GM18502 (cell line): ENCODE data around the gene NOP9.

Experiments
- ATAC-seq: cut with Tn5 transposase; IDR thresholded peaks from one replicate; pipeline ENCODE4 v1.9.1; 2021; ENCODE audit warnings: mild to moderate bottlenecking; ENCODE audit not compliant: unreplicated experiment, poor library complexity

NOP9 gene, protein sequence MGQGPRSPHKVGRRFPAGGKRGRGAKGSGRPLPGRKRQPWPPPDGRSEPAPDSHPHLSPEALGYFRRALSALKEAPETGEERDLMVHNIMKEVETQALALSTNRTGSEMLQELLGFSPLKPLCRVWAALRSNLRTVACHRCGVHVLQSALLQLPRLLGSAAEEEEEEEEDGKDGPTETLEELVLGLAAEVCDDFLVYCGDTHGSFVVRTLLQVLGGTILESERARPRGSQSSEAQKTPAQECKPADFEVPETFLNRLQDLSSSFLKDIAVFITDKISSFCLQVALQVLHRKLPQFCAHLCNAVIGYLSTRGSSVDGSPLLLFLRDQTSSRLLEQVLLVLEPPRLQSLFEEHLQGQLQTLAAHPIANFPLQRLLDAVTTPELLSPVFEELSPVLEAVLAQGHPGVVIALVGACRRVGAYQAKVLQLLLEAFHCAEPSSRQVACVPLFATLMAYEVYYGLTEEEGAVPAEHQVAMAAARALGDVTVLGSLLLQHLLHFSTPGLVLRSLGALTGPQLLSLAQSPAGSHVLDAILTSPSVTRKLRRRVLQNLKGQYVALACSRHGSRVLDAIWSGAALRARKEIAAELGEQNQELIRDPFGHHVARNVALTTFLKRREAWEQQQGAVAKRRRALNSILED

DNA sequence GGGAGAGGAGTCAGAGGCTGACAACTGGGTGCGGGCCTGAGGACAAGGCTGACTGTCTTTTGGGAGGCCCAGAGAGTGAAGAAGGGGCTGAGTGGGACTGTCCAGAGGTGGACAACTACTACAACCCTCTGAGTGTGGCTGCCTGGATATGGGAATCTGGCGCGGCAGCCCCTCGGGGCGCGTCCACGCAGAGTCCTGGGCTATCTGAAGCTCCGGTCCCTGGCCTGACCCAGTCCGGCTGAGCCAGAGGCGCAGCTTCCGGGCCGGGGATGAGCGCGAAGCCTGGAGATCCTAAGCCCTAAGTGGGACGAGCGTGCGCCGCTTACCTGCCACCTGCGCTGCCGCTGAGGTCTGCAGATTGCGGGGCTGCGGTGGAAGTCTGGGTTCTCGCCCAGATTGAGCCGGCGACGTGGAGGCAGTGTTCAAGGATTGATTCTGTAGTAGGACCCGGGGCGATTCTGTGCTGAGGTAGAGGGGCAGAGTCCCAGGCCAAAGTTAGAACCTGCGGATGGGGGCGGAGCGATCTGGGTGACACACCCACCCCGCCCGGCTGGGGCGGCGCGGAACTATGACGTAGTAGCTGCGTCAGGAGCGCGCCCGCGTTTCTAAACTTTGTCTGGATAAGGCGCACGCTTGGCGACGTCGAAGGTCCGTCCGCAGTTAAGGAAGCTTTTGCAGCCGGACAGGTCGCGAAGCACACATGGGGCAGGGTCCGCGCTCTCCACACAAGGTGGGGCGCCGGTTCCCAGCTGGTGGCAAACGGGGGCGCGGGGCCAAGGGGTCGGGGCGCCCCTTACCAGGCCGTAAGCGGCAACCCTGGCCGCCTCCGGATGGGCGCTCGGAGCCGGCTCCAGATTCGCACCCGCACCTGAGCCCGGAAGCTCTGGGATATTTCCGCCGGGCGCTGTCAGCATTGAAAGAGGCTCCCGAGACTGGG is at the start of gene NOP9, which contains the start of gene DHRS1:
Gene NOP9 (plus strand): TSS at position 596 of the 937 bp plus-strand sequence. CDS start 105 bp downstream, at position 701.
Gene DHRS1 (minus strand): TSS at position 526 of the 937 bp plus-strand sequence. CDS start 674 bp downstream, outside the sequence.
- peak; percentile 61 for ATAC-seq

DNA sequence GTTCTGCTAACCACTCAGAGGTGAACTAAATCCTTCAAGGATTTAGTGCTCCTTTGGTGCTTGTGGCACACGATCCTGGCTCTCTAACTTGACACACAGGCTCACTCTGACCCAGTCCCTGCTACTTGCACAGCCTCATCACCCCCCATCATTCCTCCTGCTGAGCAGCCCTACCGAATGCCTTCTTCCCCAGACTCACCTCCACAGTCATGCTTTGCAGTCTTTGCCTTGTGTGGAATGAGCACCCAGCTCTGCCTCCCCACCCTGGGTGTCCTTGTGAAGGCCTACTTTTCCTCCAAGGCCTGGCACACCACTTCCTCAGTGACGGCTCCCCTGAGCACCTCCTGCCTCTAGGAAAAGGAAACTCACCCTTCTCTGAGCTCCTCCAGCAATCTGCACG is 49.3 kb upstream of the NOP9 start:
- no peak for ATAC-seq

DNA sequence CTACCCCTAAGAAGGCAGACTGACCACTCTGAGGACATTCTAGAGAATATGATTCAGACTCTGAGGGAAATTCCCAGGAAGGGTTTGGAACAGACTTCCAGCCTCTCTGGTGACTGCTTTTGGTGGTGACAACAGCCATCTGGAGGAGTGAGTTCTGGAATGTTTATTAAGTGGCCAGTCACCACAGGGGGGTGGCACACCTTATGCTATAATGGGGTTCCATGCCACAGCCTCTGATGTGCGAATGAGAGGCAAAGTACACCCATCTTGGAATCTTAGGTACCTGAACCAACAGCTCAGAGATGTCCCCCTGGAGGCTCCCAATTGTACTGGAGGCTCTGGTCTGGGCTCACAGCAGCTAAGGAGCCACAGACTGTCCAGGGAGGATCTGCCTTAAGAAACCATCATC is 47.8 kb upstream of the NOP9 start:
- no peak for ATAC-seq

DNA sequence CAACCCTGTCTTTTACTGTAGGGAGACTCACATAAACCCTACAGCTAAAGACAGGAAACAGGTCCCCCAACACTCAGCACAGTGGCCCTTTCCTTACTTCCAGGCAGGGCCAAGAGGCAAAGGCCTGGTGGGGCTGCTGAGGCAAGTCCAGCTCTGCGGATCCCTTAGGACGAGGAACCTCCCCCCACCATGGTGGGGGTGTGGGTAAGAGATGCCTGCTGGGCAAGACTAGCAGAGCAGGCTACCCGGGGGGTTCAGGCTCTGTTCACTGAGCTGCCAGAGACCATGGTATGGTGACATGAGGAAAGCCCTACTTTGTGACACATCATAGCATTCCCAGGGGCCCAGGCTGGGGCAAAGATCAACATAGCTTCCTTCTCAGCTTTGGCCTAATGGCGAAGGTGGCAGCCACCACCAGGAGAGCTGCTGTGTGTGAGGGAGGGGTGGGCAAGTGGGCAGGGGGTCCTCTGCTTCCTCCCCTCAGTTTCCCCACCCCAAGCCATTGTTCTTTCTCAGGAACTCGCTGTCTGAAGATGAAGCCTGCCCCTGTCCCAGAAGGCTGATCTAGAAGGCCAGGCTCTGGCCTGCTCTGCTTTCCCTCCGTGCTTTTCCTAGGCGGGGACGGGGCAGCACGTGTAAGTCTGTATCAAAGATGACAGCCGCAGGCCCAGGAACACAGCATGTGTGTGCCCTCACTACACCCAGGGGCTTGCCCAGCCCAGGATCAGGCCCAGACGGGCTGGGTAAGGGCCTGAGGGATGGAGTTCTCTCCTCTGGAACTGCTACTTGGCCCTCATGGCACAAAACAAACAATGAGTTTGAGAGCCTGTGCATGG is 47.1 kb upstream of the NOP9 start:
- no peak for ATAC-seq

DNA sequence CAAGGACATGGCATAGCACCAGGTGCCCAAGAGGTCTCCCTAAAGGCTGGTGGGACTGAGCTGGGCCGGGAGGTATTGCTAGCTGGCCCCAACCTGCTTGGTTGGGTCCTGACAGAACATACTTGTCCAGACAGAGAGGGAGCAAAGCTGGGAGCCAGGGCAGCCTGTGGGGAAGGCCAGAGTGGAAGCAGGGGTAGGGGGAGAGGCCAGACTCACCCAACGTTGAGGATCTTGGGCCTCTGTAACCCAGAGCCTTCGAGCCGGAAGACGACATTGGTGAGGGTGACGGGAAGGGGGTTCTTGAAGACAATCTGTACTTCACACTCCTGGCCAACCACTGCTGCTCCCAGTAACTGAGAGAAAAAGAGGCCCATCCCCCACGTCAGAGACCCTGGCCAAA is 45.7 kb upstream of the NOP9 start:
- no peak for ATAC-seq

DNA sequence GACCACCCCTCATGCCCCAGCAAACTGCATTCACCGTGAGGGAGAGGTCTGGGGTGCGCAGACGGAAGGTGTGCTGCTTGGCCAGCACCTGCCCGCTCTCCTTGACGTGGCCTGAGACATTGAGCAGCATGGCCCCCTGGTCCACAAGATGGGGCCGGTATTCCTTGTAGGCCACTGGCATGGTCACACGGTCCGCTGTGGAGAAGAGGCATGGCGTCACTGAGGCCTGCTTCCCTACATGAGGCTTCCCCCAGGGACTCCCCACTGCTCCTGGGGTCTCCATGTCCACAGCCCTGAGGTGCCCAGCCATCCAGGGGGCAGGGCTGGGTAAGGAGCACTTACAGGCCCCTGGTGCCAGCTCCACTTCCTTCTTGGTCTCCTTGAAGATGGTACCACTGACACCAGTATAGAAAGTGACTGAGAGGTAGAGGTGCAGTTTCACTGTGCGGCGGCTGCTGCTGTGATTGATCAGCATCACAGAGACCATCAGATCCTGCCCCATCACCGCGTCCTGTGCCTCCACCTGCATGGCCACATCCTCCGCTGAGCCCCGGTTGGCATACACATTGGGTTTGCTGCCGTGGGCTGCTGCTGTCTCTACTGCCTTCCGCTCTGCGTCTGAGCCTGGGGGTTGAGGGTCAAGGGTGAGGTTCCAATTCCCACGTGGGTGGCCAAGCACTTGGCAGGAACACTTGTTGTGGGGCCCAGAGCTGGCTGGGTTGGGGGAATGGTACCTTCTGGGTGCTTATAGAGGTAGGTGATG is 44.8 kb upstream of the NOP9 start:
- ATAC-seq = no peak

DNA sequence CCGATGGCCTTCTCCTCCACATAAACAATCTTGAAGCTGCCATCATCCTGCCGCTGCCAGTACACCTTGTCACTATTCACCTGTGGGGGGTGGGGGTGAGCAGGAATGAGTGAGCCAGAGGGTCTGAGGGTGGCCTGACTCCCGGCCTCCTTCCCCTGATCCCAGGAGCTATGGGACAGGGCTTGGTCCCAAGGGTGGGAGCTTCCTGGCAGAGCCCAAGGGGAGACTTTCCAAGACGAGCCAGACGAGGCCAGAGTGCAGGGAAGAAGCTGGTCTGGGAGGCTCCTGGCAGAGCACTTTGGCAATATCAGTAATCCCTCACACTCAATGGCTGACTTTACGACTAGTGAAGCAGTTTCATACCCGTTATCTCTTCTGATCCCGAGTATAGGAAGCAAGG is 44.2 kb upstream of the NOP9 start:
- no peak for ATAC-seq

DNA sequence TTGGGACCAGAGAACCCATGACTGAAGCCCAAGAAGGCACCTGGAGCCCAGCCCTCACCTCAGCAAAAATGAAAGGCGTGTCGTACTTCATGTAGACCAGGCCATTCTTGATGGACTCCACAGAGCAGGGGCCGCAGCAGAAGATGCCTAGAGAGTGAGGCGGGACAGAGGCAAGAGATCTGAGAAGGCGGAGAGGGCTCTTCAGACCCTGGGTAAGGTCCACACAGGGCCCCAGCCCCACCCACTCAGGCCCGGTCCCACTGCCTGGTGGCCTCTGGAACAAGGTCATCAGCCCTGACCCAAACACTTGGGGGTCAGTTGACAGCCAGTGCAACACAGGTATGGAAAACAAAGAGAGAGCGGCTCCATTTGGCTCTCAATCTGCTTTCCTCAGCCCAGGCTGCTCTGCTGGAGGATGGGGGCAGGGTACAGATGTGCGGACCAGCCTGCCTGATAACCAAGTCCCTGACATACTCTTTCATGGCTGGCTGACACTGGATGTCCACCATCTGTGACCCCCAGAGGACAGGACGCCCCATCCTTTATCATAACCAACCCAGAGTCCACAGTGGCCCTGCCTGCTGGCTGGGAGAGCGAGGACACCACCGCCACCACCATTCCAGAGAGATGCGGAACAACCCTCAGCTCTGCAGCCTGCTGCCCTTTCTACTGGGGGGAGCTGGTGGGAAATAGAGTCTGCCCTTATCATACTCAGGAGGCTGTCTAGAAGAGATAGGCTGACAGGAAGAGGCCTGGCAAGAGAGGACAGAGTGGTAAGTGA is 43.5 kb upstream of the NOP9 start:
- no peak for ATAC-seq

DNA sequence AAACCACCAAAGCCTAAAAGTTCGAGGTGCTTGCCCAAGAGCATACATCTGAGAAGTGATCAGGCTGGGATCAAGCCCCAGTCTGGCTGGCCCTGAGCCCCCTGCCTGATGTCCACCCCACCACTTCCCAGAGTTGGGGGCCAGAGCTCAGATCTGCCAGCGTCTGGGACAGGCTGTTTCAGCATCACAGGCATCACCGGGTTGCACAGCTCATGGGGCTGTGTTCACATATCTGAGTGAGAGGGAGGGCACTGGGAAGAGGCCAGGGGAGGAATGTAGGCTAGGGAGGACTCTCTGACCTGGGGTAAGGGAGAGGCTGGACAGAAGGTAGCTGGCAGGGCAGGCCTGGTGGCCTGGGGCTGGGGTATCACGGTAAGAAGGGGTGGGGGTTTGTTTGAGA is 42.7 kb upstream of the NOP9 start:
- no peak for ATAC-seq

DNA sequence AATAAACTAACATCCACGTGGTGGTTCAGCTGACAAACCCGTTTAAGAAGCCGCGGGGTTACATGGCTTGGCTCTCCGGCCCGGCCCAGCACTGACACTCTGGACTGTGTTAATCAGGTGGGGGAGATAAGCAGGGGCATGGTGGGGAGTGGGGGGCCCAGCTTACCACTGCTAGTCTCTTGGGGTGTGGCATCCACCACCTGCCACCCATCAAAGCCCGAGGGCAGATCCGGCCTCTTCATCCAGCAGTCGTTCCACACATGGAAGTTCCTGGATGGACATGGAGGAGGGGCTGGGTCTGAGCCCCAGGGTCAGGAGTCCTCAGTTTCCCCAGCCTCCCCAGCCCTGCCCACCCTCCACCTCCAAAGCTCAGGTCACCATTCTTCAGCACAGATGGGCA is 41.5 kb upstream of the NOP9 start:
- no peak for ATAC-seq

DNA sequence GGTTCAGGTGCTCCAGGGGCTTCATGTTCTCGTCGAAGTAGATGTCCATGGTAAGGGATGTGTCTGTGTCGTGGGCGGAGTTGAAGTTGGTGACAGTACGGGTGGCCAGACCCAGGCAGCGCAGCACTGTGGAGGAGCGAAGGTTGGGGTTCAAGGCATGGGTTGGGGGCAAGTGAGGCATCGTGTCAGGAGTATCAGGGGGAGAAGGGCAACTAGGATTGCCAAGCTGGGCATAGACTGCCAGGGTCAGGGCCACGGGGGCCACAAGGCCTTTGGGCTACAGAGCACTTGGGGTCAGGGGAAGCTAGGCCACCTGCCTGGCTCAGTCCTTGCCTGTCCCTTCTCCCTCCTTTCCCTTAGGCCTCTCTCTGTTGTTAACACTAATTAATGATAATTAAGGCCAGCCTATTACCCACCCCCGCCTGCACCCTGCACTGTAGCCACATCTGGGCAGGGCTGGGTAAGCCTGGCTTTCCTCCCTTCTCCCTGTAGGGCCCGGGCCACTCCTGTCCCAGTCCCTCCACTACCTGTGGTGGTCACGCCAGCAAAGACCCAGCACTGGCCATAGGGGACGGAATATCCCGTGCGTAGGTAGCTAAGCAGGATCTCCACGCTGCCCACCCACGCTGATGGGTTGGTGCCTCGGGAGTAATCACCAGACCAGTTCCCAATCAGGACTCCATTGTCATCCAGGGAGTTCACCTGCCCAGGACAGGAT is 40.9 kb upstream of the NOP9 start:
- ATAC-seq = no peak

DNA sequence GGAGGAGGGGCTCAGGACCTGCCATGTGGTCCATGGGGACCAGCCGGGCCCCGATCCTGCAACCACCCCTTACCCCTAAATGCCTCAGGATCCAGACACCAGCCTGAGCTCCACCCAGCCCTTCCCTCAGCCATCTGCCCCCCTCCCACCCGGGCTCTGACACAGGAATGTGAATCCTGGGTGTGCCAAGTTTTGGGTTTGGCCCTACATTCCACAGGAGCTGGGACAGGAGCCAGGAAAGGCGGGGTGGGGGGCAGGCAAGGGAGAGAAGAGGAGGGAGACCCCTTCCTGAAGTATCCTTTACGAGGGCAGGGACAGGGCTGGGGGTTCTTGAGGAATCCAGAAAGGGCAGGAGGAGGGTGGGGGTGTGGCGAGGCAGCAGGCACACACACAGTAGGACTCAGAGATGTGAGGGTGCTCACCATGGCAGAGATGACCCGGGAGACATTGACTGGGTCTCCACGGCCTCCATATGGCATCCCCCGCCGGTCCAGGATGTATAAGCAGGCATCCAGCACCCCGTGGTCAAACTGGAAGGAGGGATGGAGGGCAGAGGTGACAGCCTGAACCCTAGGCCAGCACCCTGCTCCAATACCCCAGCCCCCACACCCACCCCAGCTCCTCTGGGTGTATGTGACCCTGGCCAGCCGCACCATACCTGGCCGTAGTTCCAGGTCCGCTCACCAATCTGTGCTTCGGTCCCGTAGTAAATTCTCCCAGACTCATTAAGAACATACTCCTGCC is 40.2 kb upstream of the NOP9 start:
- no peak for ATAC-seq

DNA sequence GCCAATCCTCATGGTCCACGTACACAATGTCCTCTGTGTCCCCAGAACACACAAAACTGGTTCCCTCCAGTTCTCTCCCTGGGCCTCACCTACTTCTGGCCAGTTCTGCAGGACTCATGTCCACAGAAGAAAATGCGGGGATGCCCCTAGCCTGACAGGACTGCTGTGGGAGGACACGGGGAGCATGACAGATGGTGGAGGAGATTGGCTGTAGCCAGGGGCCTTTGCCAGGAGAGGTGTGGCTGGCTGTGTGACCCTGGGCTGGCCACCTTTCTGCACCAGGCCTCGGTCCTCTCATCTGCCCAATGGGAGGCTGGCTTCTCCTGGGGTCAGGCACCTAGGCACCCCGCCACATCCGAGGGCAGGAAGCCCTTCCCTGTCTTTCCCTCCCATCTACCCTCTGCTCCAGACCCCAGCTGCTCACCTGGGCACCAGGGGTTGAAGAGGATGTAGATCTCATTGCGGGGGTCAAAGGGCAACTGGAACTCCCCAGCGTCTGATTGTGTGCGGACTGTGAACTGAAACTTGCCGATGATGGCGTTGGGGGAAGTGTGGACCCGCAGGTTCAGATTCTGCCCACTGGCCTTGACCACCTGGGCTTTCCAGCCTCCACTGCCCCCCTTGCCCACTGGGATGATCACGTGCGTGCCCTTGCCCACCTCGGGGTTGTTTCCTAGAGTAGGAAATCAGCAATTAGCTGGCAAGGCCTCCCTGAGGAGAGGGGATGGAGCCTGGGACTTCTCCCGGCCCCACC is 39.4 kb upstream of the NOP9 start:
- ATAC-seq = no peak

DNA sequence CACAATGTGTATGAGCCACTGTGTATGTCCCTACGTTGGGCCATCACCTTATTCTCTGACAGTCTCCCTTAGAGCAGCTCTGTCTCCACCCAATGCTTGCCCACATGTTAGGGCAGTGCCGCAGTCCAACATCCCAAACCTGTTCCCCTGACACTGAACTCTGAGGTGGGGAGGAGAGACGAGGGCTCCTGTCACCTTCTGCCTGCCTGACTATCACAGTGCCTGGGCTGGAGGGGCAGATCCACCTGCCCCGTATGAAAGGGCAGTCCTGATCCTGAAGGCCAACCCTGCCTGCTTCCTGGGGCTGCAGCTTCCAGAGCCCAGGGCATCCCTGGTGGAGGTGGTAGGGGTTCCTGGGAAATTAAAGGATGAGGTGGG is 38.9 kb upstream of the NOP9 start:
- no peak for ATAC-seq

DNA sequence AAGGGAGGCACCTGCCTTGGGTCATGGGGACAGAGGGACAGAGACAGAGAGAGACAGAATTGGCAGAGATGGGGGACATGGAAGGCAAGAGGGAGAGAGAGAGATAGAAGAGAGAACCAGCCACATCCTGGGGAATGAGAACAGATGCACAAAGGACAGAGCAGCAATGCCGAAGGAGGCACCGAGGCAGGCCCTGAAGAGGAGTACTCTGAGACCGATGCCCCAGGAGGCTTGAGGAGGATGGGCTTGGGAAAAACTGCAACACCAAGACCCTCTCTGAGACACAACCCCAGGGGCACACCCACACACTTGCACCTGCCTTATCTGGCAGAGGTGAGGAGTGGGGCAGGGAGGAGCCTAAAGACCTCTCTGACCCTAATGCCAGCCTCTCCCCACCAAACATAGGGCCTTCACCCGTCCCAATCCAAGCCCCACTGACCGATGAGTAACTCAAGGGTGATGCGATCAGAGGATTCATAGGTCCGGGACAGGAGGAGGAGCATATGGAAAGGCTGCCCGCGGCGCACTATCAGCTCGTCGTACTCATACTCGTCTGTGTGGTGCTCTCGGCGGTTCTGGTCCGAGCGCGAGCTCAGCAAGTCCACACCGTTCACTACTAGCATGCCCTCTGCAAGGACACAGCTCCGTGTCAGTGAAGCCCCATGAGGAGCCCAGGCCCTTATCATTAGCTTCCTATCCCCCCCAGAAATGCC is 38.2 kb upstream of the NOP9 start:
- no peak for ATAC-seq

DNA sequence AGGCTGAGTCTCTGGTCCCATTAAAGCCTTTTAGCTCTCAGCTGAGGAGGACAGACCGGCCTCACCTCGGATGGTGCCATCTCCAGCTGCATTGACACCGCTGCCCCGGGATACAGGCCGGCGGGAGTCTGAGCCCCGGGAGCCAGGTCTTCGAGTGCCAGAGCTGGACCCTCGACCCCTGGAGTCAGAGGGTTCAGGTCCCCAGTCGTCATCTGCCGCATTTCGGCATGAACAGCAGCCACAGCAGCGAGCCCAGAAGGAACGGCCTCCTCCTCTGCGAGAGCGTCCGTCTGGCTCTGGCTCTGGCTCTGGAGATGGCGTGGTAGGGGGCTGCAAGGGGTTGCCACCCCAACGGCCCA is 37.7 kb upstream of the NOP9 start:
- no peak for ATAC-seq
